22Rv1 (cell line): ENCODE measurements around the gene GFOD1.

ENCODE experiments used
- CTCF ChIP-seq: fragments of 450-650 bp; IDR thresholded peaks from 2 replicates; pipeline ENCODE4 v1.5.1; 2017; ENCODE audit warnings: mild to moderate bottlenecking
- ZFX ChIP-seq: fragments of 450-650 bp; IDR thresholded peaks from 2 replicates; pipeline ENCODE4 v1.6.1; 2017; ENCODE audit warnings: antibody characterized with exemption, borderline replicate concordance

GRCh38 chr6:13445005-13445743 is 42.2 kb downstream of the GFOD1 start:
- TF ChIP-seq CTCF = no peak
- TF ChIP-seq ZFX = no peak
